Spleen (tissue), 11 donors: ENCODE results near the gene SOX15. TPM values are rescaled to one million over a fixed set of nuclear protein-coding genes. Genes with fewer than 3 reads are reported as not detected.
A peak's percentile ranks its signal among the peaks of the same experiment; 100 is the strongest.

Source experiments
- DNase-seq: peaks from one replicate; pipeline ENCODE4 v3.0.0-alpha.2; 2020
- H3K27ac ChIP-seq, 8 donors: fragments of 200-600 bp; sonication (generic) in 7 of 8; 1 replicate in 4 of 8; 2 replicates in 4 of 8; pipeline versions ENCODE4 v1.5.0 to v1.8.0; 2016 to 2021; ENCODE audit warnings: inconsistent platforms in 4 of 8, mild to moderate bottlenecking in 4 of 8, moderate library complexity in 1 of 8
- H3K27me3 ChIP-seq, 7 donors: fragments of 200-600 bp; sonication (generic) in 6 of 7; replicated peaks in 1 of 7; 1 replicate in 4 of 7; 2 replicates in 3 of 7; pipeline versions ENCODE4 v1.5.0 to v1.8.0; 2016 to 2021; ENCODE audit warnings: inconsistent platforms in 3 of 7, mild to moderate bottlenecking in 1 of 7
- H3K36me3 ChIP-seq, 6 donors: fragments of 200-600 bp; sonication (generic) in 5 of 6; 1 replicate in 4 of 6; 2 replicates in 2 of 6; pipeline versions ENCODE4 v1.5.0 to v1.8.0; 2016 to 2021; ENCODE audit warnings: inconsistent platforms in 2 of 6
- H3K4me1 ChIP-seq, 6 donors: fragments of 200-600 bp; sonication (generic) in 5 of 6; 1 replicate in 3 of 6; 2 replicates in 3 of 6; pipeline versions ENCODE4 v1.5.0 to v1.8.0; 2016 to 2021; ENCODE audit warnings: inconsistent platforms in 3 of 6
- H3K4me3 ChIP-seq, 8 donors: fragments of 200-600 bp; sonication (generic) in 7 of 8; 1 replicate in 4 of 8; 2 replicates in 4 of 8; pipeline versions ENCODE4 v1.5.0 to v1.8.0; 2016 to 2021; ENCODE audit warnings: inconsistent platforms in 4 of 8, mild to moderate bottlenecking in 4 of 8, moderate library complexity in 2 of 8
- H3K9me3 ChIP-seq, 8 donors: fragments of 200-600 bp; sonication (generic) in 7 of 8; 1 replicate in 4 of 8; 2 replicates in 4 of 8; pipeline versions ENCODE4 v1.5.0 to v1.8.0; 2016 to 2021; ENCODE audit warnings: inconsistent platforms in 4 of 8
- CTCF ChIP-seq, 11 experiments: fragments of 200-600 bp in 7 of 11; fragments of 450-650 bp in 4 of 11; sonication (generic) in 4 of 11; IDR thresholded peaks in 8 of 11; conservative IDR thresholded peaks in 3 of 11; 1 replicate in 7 of 11; 2 replicates in 4 of 11; pipeline versions ENCODE4 v1.4.0 to v1.8.0; 2016 to 2021; ENCODE audit warnings: antibody characterized with exemption in 11 of 11, inconsistent platforms in 4 of 11, mild to moderate bottlenecking in 1 of 11
- POLR2A ChIP-seq, 3 donors: fragments of 450-650 bp; IDR thresholded peaks; one replicate each; pipeline ENCODE4 v1.5.1; 2017; ENCODE audit warnings: antibody characterized with exemption in 3 of 3, mild to moderate bottlenecking in 1 of 3
- POLR2AphosphoS5 ChIP-seq, 3 donors: sonication (generic); formaldehyde crosslinking; IDR thresholded peaks; one replicate each; pipeline ENCODE4 v1.5.1; 2017; ENCODE audit warnings: antibody characterized with exemption in 3 of 3
- WGBS, 5 donors: extraction: QIAGEN DNeasy Blood & Tissue Kit in 3 of 5; methylation state at CpG; one replicate each; pipeline versions ENCODE4 v1.1.5 to v1.1.7; 2013 to 2018; 5-methylcytosine and 5-hydroxymethylcytosine counted together
- intact Hi-C: fragments of 100-400 bp; cut with DNase I; formaldehyde crosslinking; loops from one replicate; pipeline ENCODE4 v1.15.0; 2023; ENCODE audit warnings: low total_unique reads
- polyA plus RNA-seq, 3 donors: library from polyadenylated mRNA; stranded (reverse); fragments of 200-250 nt; gene quantifications; one replicate each; pipeline ENCODE4 v1.2.1, GENCODE V29; 2013
- total RNA-seq, 7 donors: library from RNA; depleted of rRNA in 3 of 7; stranded (reverse); fragments of >200 nt in 3 of 7; fragmentation: NEBNext Ultra II Directional in 4 of 7; extraction: Animal tissue kit (Norgen Biotek cat#: 25700) in 4 of 7; gene quantifications; one replicate each; pipeline versions ENCODE4 v1.1.0 to v1.2.1, GENCODE V29; 2016 to 2021
- donor health status: healthy with polysubstance abuse.
- donor health status: DM: no; HTN: no; CAD: no; lungs with moderate emphysema.
- donor health status: DM: no; HTN: no; CAD: no.
- donor health status: Bipolar disorder and iron deficiency.
- donor health status: healthy.
- donor health status: DM: no; HTN: no; CAD: no.
- donor health status: DM: yes; HTN: yes; CAD: no.

SOX15 gene
- total and polyA plus RNA-seq, 10 donors = 0.20 to 1.7 (median 0.43) TPM; not detected in 4

GRCh38 chr17:7614425-7615264 lies 24.8 kb upstream of the SOX15 start, which contains the start of gene FXR2:
Gene FXR2, minus strand, starts transcription at chr17:7614897. Its CDS starts 365 bp downstream, at chr17:7614532.
- TF ChIP-seq CTCF (IDR thresholded peaks at IDR 0.05 in 8 of 11, conservative IDR thresholded peaks at IDR 0.05 in 3 of 11) (peak; percentile 49 to 90 (median 79)), POLR2AphosphoS5 (IDR thresholded peaks at IDR 0.05) (peak; percentile 90 to 93 (median 91)), POLR2A (IDR thresholded peaks at IDR 0.05) (peak in 2 of 3 donors; percentile 24 to 82)
- Histone ChIP-seq H3K27ac (peak within 1 kb of the TSS; percentile 87 to 99 (median 92)), H3K4me1 (peaks cover 21 to 53% (median 37%) of the 10 kb centered on the region in 6 donors), H3K4me3 (peak within 1 kb of the TSS; percentile 70 to 95 (median 75)), H3K9me3 (no peaks in the 10 kb centered on the region), H3K36me3 (peaks cover 0 to 19% (median 3%) of the 10 kb centered on the region in 6 donors), H3K27me3 (no peaks in the 10 kb centered on the region)
- 0 to 1% (median 1%) methylated on average over 48 to 93 of the region's 93 CpGs for WGBS, 5 donors
- intact Hi-C loops = no loop called here
- DNase-seq = peak; percentile 99

DNA sequence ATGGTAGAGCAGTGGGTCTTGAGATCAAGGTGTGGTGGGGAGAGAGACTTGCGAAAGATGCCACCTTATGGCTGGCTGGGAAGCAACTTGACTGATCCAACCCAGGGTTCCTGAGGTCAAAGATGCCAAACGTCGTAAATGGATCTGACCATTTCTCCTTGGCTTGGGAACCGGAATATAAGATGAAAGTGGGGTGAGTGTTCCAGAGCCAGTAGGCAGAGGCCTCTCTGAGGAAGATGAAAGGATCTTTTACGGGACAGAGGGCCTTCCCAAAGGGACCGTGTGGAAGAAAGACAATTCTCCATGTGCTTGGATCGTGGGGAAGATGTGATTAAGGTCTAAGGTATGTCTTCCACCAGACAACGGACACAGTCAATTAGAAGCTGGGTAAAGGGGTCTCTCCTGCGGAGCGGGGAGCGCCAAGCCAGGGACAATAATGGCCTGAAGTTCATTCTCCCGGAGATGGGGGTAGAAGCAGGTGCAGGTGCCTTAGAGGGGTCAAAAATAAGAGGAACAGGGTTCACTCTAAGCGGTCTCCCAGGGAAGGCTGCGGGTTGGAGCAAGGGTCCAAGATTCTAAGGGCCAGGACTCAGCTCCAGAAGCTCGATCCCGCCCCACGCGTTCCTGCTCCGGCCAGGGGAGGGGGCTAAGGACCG lies 24.0 kb upstream of the SOX15 start:
- intact Hi-C loops = no loop called here
- no peaks in the 10 kb centered on the region for H3K9me3 ChIP-seq
- H3K4me1 ChIP-seq = peaks cover 21 to 60% (median 37%) of the 10 kb centered on the region in 6 donors
- WGBS, 5 donors = 11 to 20% (median 12%) methylated on average over 16 to 20 of the region's 20 CpGs
- DNase-seq = no peak
- H3K27me3 ChIP-seq = no peaks in the 10 kb centered on the region
- peak overlapping the region; percentile 70 to 95 (median 75) for H3K4me3 ChIP-seq
- peaks cover 0 to 24% (median 3%) of the 10 kb centered on the region in 6 donors for H3K36me3 ChIP-seq
- H3K27ac ChIP-seq = peak overlapping the region; percentile 87 to 99 (median 92)
- TF ChIP-seq POLR2AphosphoS5 (IDR thresholded peaks at IDR 0.05) (no peak), CTCF (IDR thresholded peaks at IDR 0.05 in 8 of 11, conservative IDR thresholded peaks at IDR 0.05 in 3 of 11) (no peak), POLR2A (IDR thresholded peaks at IDR 0.05) (no peak)

GRCh38 chr17:7612294-7612640 lies 22.4 kb upstream of the SOX15 start:
- Histone ChIP-seq H3K27ac (no peak overlapping the region), H3K27me3 (no peaks in the 10 kb centered on the region), H3K9me3 (no peaks in the 10 kb centered on the region), H3K4me3 (no peak overlapping the region), H3K36me3 (peaks cover 0 to 31% (median 3%) of the 10 kb centered on the region in 6 donors), H3K4me1 (peaks cover 21 to 66% (median 37%) of the 10 kb centered on the region in 6 donors)
- DNase-seq = no peak
- TF ChIP-seq POLR2AphosphoS5 (IDR thresholded peaks at IDR 0.05) = no peak
- no peak for TF ChIP-seq POLR2A (IDR thresholded peaks at IDR 0.05)
- no peak for TF ChIP-seq CTCF (IDR thresholded peaks at IDR 0.05 in 8 of 11, conservative IDR thresholded peaks at IDR 0.05 in 3 of 11)
- WGBS, 5 donors = 90 to 100% (median 94%) methylated on average over 1 of the region's 1 CpG
- intact Hi-C loops = no loop called here
